Hepatocyte (in vitro differentiated cells): ENCODE measurements around the gene HRH2. TPM values are rescaled to one million over a fixed set of nuclear protein-coding genes. Genes with fewer than 3 reads are reported as not detected.

ENCODE experiments used
- DNase-seq: peaks from one replicate; pipeline ENCODE4 v3.0.0-alpha.2; 2016; ENCODE audit warnings: low spot score
- H2AFZ ChIP-seq: fragments of 200-600 bp; sonication (generic); 2 replicates; pipeline ENCODE4 v1.6.0; 2016; ENCODE audit warnings: antibody characterized with exemption, mild to moderate bottlenecking
- H3K27ac ChIP-seq: fragments of 200-600 bp; sonication (generic); 2 replicates; pipeline ENCODE4 v1.5.1; 2016; ENCODE audit warnings: mild to moderate bottlenecking
- H3K27me3 ChIP-seq: fragments of 200-600 bp; sonication (generic); 2 replicates; pipeline ENCODE4 v1.6.1; 2016
- H3K36me3 ChIP-seq: fragments of 200-600 bp; sonication (generic); replicated peaks from 2 replicates; pipeline ENCODE4 v1.5.1; 2016; ENCODE audit warnings: low read depth; ENCODE audit not compliant: insufficient read depth
- H3K4me1 ChIP-seq: fragments of 200-600 bp; sonication (generic); 2 replicates; pipeline ENCODE4 v1.5.1; 2016; ENCODE audit warnings: mild to moderate bottlenecking, moderate library complexity; ENCODE audit not compliant: insufficient read depth
- H3K4me2 ChIP-seq: fragments of 200-600 bp; sonication (generic); 2 replicates; pipeline ENCODE4 v1.6.0; 2016
- H3K4me3 ChIP-seq: fragments of 200-600 bp; sonication (generic); 2 replicates; pipeline ENCODE4 v1.5.1; 2016; ENCODE audit warnings: mild to moderate bottlenecking
- H3K79me2 ChIP-seq: fragments of 200-600 bp; sonication (generic); 2 replicates; pipeline ENCODE4 v1.6.0; 2017; ENCODE audit warnings: mild to moderate bottlenecking
- H3K9me2 ChIP-seq: fragments of 200-600 bp; sonication (generic); replicated peaks from 2 replicates; pipeline ENCODE4 v1.6.0; 2017; ENCODE audit warnings: mild to moderate bottlenecking; ENCODE audit not compliant: insufficient read depth
- H3K9me3 ChIP-seq: fragments of 200-600 bp; sonication (generic); 2 replicates; pipeline ENCODE4 v1.5.1; 2016; ENCODE audit warnings: low read depth, mild to moderate bottlenecking
- H4K20me1 ChIP-seq: fragments of 200-600 bp; sonication (generic); 2 replicates; pipeline ENCODE4 v1.6.0; 2016; ENCODE audit warnings: mild to moderate bottlenecking; ENCODE audit not compliant: insufficient read depth, poor library complexity, severe bottlenecking
- CTCF ChIP-seq: fragments of 200-600 bp; sonication (generic); IDR thresholded peaks from 2 replicates; pipeline ENCODE4 v1.5.1; 2016; ENCODE audit warnings: antibody characterized with exemption, mild to moderate bottlenecking; ENCODE audit not compliant: poor library complexity
- EZH2 ChIP-seq: fragments of 200-600 bp; sonication (generic); IDR thresholded peaks from 2 replicates; pipeline ENCODE4 v1.6.1; 2016; ENCODE audit warnings: antibody characterized with exemption, mild to moderate bottlenecking, borderline replicate concordance
- EZH2phosphoT487 ChIP-seq: fragments of 200-600 bp; sonication (generic); IDR thresholded peaks from one replicate; pipeline ENCODE4 v1.6.1; 2018; ENCODE audit warnings: antibody characterized with exemption, mild to moderate bottlenecking, low read depth, moderate library complexity; ENCODE audit not compliant: unreplicated experiment, severe bottlenecking
- WGBS: methylation state at CpG from one replicate; pipeline ENCODE4 v1.1.6; 2016; ENCODE audit warnings: low lambda C conversion rate; ENCODE audit errors: missing lambda C conversion rate; 5-methylcytosine and 5-hydroxymethylcytosine counted together
- polyA plus RNA-seq: library from polyadenylated mRNA; unstranded; fragments of >200 nt; fragmentation: Nextera tagmentation; extraction: Ambion mirVana; gene quantifications from 2 replicates; pipeline ENCODE4 v1.2.1, GENCODE V29; 2016
- total RNA-seq: library from RNA; depleted of rRNA; stranded (reverse); fragments of >200 nt; gene quantifications from 2 replicates; pipeline ENCODE4 v1.2.3, GENCODE V29; 2014

Gene HRH2
- total and polyA plus RNA-seq, 2 experiments from 2014 or later = 2.2 to 2.5 TPM

GRCh38 chr5:175627739-175628138, 30.1 kb upstream of the HRH2 start:
- no peak overlapping the region for H3K4me2 ChIP-seq
- no peaks in the 10 kb centered on the region for H3K4me1 ChIP-seq
- H3K36me3 ChIP-seq = no peaks in the 10 kb centered on the region
- 88% methylated on average over 4 of the region's 4 CpGs for WGBS
- H3K9me3 ChIP-seq = no peaks in the 10 kb centered on the region
- no peaks in the 10 kb centered on the region for H4K20me1 ChIP-seq
- no peak for DNase-seq
- no peaks in the 10 kb centered on the region for H3K27me3 ChIP-seq
- TF ChIP-seq CTCF = no peak
- no peak for TF ChIP-seq EZH2phosphoT487
- TF ChIP-seq EZH2 = no peak
- no peak overlapping the region for H2AFZ ChIP-seq
- H3K27ac ChIP-seq = no peak overlapping the region
- H3K9me2 ChIP-seq = no peaks in the 10 kb centered on the region
- H3K79me2 ChIP-seq = no peaks in the 10 kb centered on the region
- H3K4me3 ChIP-seq = no peak overlapping the region

- Histone ChIP-seq H3K9me3 (no peaks in the 10 kb centered on the region), H3K4me1 (no peaks in the 10 kb centered on the region), H3K27me3 (no peaks in the 10 kb centered on the region), H3K27ac (no peak overlapping the region), H3K9me2 (no peaks in the 10 kb centered on the region), H3K4me3 (no peak overlapping the region), H3K4me2 (no peak overlapping the region), H4K20me1 (no peaks in the 10 kb centered on the region), H2AFZ (no peak overlapping the region), H3K36me3 (no peaks in the 10 kb centered on the region), H3K79me2 (no peaks in the 10 kb centered on the region)
- TF ChIP-seq EZH2 (no peak), CTCF (no peak), EZH2phosphoT487 (no peak)
- no peak for DNase-seq
- WGBS = 82% methylated on average over 8 of the region's 8 CpGs
Observed at GRCh38 chr5:175628668-175629067, 29.2 kb upstream of the HRH2 start.

- no peak overlapping the region for H3K4me2 ChIP-seq
- no peaks in the 10 kb centered on the region for H3K4me1 ChIP-seq
- H3K9me3 ChIP-seq = no peaks in the 10 kb centered on the region
- no peak overlapping the region for H2AFZ ChIP-seq
- no peaks in the 10 kb centered on the region for H3K27me3 ChIP-seq
- H3K36me3 ChIP-seq = no peaks in the 10 kb centered on the region
- TF ChIP-seq EZH2phosphoT487 (no peak), EZH2 (no peak), CTCF (no peak)
- 94% methylated on average over 6 of the region's 6 CpGs for WGBS
- no peak overlapping the region for H3K27ac ChIP-seq
- no peaks in the 10 kb centered on the region for H3K9me2 ChIP-seq
- H4K20me1 ChIP-seq = no peaks in the 10 kb centered on the region
- H3K4me3 ChIP-seq = no peak overlapping the region
- no peaks in the 10 kb centered on the region for H3K79me2 ChIP-seq
- no peak for DNase-seq
Observed at GRCh38 chr5:175629261-175629660, 28.6 kb upstream of the HRH2 start.

- TF ChIP-seq EZH2phosphoT487 = no peak
- no peak for TF ChIP-seq CTCF
- no peak for TF ChIP-seq EZH2
- no peaks in the 10 kb centered on the region for H3K9me2 ChIP-seq
- no peaks in the 10 kb centered on the region for H3K79me2 ChIP-seq
- no peaks in the 10 kb centered on the region for H3K4me1 ChIP-seq
- no peak overlapping the region for H3K4me2 ChIP-seq
- 89% methylated on average over 1 of the region's 1 CpG for WGBS
- no peaks in the 10 kb centered on the region for H3K27me3 ChIP-seq
- H2AFZ ChIP-seq = no peak overlapping the region
- DNase-seq = no peak
- no peaks in the 10 kb centered on the region for H3K36me3 ChIP-seq
- H3K4me3 ChIP-seq = no peak overlapping the region
- no peak overlapping the region for H3K27ac ChIP-seq
- H3K9me3 ChIP-seq = no peaks in the 10 kb centered on the region
- no peaks in the 10 kb centered on the region for H4K20me1 ChIP-seq
Observed at GRCh38 chr5:175629793-175630192, 28.1 kb upstream of the HRH2 start.
